ENCODE results near the gene SP110. TPM values are rescaled to one million over a fixed set of nuclear protein-coding genes. Genes with fewer than 3 reads are reported as not detected.
"Not testable (repeated sequence)": the region's sequence is repeated elsewhere in the genome, so short reads cannot be mapped to it uniquely, and the experiment has no call there.

The SP110 gene
- 10 to 100 TPM; 11.8 to 32.7 (median 21.2) TPM for total RNA-seq

DNA sequence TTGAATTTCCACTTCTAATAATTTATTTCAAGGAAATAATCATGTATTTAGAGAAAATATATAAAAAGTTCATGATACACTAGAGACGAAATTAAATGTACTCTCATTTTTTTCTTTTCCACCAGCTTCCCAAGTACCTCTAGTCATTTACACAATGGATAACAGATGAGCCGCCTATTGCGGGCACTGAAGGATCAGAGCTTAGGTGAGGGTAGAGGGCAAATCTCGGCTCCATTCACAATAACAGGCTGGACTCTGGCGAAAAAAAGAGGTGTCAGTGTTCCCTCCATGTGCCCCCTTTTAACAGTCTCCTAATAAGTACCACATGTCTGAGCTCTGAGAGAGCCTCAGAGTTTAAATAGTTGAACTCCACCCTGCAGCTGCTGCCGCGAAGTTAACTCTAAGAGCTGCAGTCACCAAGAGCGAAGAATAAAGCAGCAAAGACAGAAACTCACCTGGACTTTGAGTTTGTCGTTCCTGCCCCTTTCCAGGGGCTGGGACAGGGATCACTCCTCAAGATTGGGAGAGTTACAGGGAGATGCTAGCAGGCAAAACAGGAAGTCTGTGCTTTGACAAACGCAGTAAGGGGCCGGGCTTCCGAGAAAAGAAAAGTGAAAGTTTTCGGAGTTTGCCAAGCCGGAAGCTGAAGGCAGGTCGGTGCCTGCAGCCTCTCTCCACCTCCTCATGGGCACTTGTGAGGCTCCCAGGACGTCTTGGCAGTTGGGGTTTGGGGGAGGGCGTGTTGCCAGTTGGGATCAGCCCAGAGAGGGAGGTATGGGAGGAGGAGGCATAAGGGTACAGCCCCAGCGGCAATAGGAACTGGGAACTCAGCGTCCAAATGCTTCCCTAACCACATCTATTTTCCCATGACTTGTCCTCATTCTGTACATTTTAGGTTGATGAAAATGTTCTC is at the start of gene SP110:
Gene SP110 (minus strand): TSS at position 566 of the 913 bp plus-strand sequence. CDS start 3,057 bp downstream, outside the sequence.
- WGBS = 1% methylated on average over 19 of the region's 19 CpGs
- Histone ChIP-seq H3K27me3 (no peaks in the 10 kb centered on the region), H3K4me1 (peaks cover 32% of the 10 kb centered on the region), H3K27ac (peak within 1 kb of the TSS; percentile 81), H3K36me3 (peaks cover 17% of the 10 kb centered on the region), H3K9me3 (no peaks in the 10 kb centered on the region), H3K4me3 (peak within 1 kb of the TSS; percentile 68)
- peak; percentile 87 for DNase-seq (ENCODE audit: low spot score in 2 of 2)
- TF ChIP-seq POLR2AphosphoS5 (IDR thresholded peaks at IDR 0.05) (peak in 2 of 3 donors; percentile 30 to 67), POLR2A (IDR thresholded peaks at IDR 0.05) (no peak)

DNA sequence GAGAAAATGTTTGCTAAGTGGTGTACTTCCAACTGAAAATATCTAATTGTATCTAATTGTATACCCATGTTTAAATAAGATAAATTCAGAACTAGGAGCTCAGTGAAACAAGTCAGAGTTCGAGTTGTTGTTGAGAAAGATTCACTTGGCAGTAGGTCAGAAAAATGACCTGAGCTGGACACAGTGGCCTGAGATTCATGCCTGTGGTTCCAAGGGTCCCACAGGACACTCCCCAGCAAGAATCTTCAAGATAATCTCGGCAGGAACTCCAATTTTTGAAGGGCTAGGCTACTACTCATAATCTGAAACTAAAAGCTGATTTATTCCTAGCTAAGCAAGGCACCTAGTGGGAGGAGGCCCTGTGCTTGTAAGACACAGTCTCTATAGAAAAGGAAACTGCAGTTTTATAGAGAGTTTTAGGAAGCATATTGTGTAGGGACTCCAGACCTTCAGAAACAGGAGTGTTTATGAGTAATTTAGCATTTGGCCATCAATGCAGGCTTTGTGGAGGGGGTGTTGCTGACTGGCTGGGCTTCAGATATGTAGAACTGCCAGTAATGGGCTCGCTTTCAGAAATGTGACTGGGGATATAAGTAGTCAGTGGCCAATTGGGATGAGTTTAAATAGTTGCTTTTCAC is 48.9 kb upstream of the SP110 start:
- no peaks in the 10 kb centered on the region for H3K9me3 ChIP-seq
- WGBS = 55% methylated on average over 3 of the region's 3 CpGs
- TF ChIP-seq POLR2A (IDR thresholded peaks at IDR 0.05) = no peak
- TF ChIP-seq EP300 (IDR thresholded peaks at IDR 0.05) = no peak
- TF ChIP-seq POLR2AphosphoS5 (IDR thresholded peaks at IDR 0.05) = no peak
- TF ChIP-seq, protein P1, sequence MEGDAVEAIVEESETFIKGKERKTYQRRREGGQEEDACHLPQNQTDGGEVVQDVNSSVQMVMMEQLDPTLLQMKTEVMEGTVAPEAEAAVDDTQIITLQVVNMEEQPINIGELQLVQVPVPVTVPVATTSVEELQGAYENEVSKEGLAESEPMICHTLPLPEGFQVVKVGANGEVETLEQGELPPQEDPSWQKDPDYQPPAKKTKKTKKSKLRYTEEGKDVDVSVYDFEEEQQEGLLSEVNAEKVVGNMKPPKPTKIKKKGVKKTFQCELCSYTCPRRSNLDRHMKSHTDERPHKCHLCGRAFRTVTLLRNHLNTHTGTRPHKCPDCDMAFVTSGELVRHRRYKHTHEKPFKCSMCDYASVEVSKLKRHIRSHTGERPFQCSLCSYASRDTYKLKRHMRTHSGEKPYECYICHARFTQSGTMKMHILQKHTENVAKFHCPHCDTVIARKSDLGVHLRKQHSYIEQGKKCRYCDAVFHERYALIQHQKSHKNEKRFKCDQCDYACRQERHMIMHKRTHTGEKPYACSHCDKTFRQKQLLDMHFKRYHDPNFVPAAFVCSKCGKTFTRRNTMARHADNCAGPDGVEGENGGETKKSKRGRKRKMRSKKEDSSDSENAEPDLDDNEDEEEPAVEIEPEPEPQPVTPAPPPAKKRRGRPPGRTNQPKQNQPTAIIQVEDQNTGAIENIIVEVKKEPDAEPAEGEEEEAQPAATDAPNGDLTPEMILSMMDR (IDR thresholded peaks at IDR 0.05) = no peak

DNA sequence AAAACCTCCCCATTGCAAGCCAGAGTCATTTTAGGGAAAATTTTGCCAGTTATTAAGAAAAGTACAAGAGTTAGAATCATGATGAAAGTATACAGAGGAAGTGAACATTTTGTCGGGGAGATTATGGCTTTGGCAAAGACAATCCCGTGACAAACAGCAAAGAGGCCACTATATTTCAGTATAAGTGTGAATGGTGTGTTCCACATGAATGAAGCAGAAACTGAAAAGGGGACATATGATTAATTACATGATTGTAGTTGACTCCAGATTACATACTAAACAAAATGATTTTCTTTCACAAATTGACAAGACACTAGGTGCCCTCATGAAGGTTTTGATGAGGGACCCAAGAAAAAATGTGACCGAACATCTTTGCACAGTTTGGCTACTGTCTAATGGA is 47.8 kb upstream of the SP110 start:
- no peak overlapping the region for H3K4me3 ChIP-seq
- H3K9me3 ChIP-seq = no peaks in the 10 kb centered on the region
- no peak for DNase-seq (ENCODE audit: low spot score in 2 of 2)
- H3K27ac ChIP-seq = no peak overlapping the region
- WGBS = 86% methylated on average over 3 of the region's 3 CpGs
- H3K4me1 ChIP-seq = no peaks in the 10 kb centered on the region
- TF ChIP-seq POLR2A (IDR thresholded peaks at IDR 0.05) = no peak
- no peak for TF ChIP-seq POLR2AphosphoS5 (IDR thresholded peaks at IDR 0.05)
- no peak for TF ChIP-seq EP300 (IDR thresholded peaks at IDR 0.05)
- TF ChIP-seq, protein P1 (IDR thresholded peaks at IDR 0.05) = no peak
- no peaks in the 10 kb centered on the region for H3K27me3 ChIP-seq
- H3K36me3 ChIP-seq = no peaks in the 10 kb centered on the region

More for the DNA sequence above, 48.9 kb upstream of the SP110 start:
- no peak for DNase-seq (ENCODE audit: low spot score in 2 of 2)
- Histone ChIP-seq H3K36me3 (no peaks in the 10 kb centered on the region), H3K4me3 (no peak overlapping the region), H3K27me3 (no peaks in the 10 kb centered on the region), H3K27ac (no peak overlapping the region), H3K4me1 (no peaks in the 10 kb centered on the region)

DNA sequence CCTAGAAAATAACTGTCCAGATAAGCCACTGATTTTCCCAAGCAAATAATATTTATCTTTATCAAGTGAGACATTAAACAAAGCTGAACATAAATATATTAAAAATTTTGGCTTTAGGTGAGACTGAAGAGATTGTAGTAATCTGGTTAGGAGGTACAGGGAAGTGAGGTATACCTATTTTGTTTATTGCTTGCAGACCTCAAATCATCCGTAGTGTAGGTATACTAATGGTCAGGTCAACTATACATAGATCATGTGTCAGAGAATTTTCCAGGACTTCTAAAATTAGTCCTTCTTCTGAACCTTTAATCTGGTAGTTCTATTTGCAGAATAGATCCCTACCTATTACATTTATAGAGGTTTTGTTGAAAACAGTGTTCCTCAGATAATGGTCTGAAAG is 47.3 kb upstream of the SP110 start:
- Histone ChIP-seq H3K4me3 (no peak overlapping the region), H3K9me3 (no peaks in the 10 kb centered on the region), H3K4me1 (no peaks in the 10 kb centered on the region), H3K36me3 (no peaks in the 10 kb centered on the region), H3K27ac (no peak overlapping the region), H3K27me3 (no peaks in the 10 kb centered on the region)
- 92% methylated on average over 1 of the region's 1 CpG for WGBS
- DNase-seq (ENCODE audit: low spot score in 2 of 2) = no peak
- TF ChIP-seq POLR2AphosphoS5 (IDR thresholded peaks at IDR 0.05) (no peak), EP300 (IDR thresholded peaks at IDR 0.05) (no peak)
- TF ChIP-seq, protein P1 (IDR thresholded peaks at IDR 0.05) = no peak

DNA sequence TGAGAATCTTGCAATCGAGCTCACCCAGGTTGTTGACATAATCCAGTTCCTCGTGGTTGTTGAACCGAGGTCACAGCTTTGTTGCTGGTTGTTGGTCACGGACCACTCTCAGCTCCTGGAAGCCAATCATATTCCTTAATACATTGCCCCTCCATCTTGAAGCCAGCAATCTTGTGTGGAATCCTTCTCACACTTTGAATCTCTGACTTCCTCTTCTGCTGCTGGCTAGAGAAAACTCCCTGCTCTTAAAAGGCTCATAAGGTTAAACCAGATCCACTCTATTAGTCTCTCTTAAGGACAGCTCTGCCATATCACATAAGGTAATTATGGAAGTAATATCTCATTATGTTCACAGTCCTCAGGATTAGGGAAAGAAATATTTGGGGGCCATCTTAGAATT is 46.9 kb upstream of the SP110 start:
- whole genome bisulfite sequencing = 74% methylated on average over 4 of the region's 4 CpGs
- H3K27me3 ChIP-seq = no peaks in the 10 kb centered on the region
- no peaks in the 10 kb centered on the region for H3K9me3 ChIP-seq
- H3K4me1 ChIP-seq = no peaks in the 10 kb centered on the region
- DNase-seq (ENCODE audit: low spot score in 2 of 2) = no peak
- H3K27ac ChIP-seq = no peak overlapping the region
- no peaks in the 10 kb centered on the region for H3K36me3 ChIP-seq
- no peak for TF ChIP-seq POLR2A (IDR thresholded peaks at IDR 0.05)
- no peak for TF ChIP-seq EP300 (IDR thresholded peaks at IDR 0.05)
- H3K4me3 ChIP-seq = no peak overlapping the region

DNA sequence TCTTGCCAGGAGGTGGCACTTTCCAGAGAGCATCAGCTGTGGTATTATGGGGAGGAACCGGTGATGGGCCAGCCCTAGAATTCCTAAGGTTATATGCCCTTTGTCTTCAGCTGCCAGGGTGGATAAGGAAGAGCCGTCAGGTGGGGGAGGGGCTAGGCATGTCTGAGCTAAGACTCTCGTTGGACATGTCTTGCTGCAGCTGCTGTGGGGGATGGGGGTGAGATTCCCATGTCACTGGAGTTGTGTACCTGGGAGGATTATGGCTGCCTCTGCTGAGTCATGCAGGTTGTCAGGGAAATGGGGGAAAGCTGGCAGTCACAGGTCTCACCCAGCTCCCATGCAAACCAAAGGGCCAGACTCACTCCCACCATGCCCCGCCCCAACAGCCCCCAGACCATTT is 45.2 kb upstream of the SP110 start:
- H3K9me3 ChIP-seq; H3K4me1 ChIP-seq; H3K27ac ChIP-seq; H3K27me3 ChIP-seq; DNase-seq (ENCODE audit: low spot score in 2 of 2); H3K4me3 ChIP-seq; H3K36me3 ChIP-seq: not testable (repeated sequence)
- 60% methylated on average over 3 of the region's 4 CpGs for WGBS
